PC-3 (cell line): ENCODE measurements around the gene RBM10. TPM values are rescaled to one million over a fixed set of nuclear protein-coding genes. Genes with fewer than 3 reads are reported as not detected.

Experiments used
- ATAC-seq: fragments of 200-7000 bp; cut with Tn5 transposase; 2 replicates; pipeline ENCODE4 v1.9.1; 2020; ENCODE audit warnings: mild to moderate bottlenecking, moderate library complexity
- BruUV-seq: library from RNA; stranded (reverse); fragments of 400-500 nt; replicated peaks from 2 replicates; lab custom pipeline; 2021; lab: Mats Ljungman, UMichigan
- CTCF ChIA-PET: fragments of 300-600 bp; sonication (Branson Sonifier 250); formaldehyde crosslinking; loops from one replicate; lab custom pipeline; 2022; ENCODE audit warnings: antibody characterized with exemption; lab: Charles Lee
- POLR2A ChIA-PET: fragments of 300-600 bp; sonication (Branson Sonifier 250); formaldehyde crosslinking; loops from one replicate; lab custom pipeline; 2022; ENCODE audit warnings: antibody characterized with exemption; ENCODE audit not compliant: unreplicated experiment; lab: Charles Lee
- DNase-seq: peaks from one replicate; pipeline ENCODE4 v3.0.0-alpha.2; 2015
- H2AFZ ChIP-seq: fragments of 300-600 bp; sonication (generic); 2 replicates; pipeline ENCODE4 v1.6.0; 2016; ENCODE audit warnings: antibody characterized with exemption, low read length
- H3F3A ChIP-seq: fragments of 300-600 bp; sonication (generic); one replicate; pipeline ENCODE4 v1.6.0; 2017; ENCODE audit warnings: antibody characterized with exemption, low read length, control low read depth, mild to moderate bottlenecking; ENCODE audit not compliant: unreplicated experiment
- H3K27ac ChIP-seq: fragments of 300-600 bp; sonication (generic); 2 replicates; pipeline ENCODE4 v1.5.1; 2016; ENCODE audit warnings: mild to moderate bottlenecking, low read length
- H3K27me3 ChIP-seq: fragments of 300-600 bp; sonication (generic); 2 replicates; pipeline ENCODE4 v1.6.1; 2016; ENCODE audit warnings: low read length, mixed read lengths
- H3K36me3 ChIP-seq: fragments of 300-600 bp; sonication (generic); 2 replicates; pipeline ENCODE4 v1.6.1; 2016; ENCODE audit warnings: low read depth, mixed run types, low read length, mixed read lengths
- H3K4me1 ChIP-seq: fragments of 300-600 bp; sonication (generic); 2 replicates; pipeline ENCODE4 v1.5.1; 2016; ENCODE audit warnings: low read length; ENCODE audit not compliant: insufficient read depth
- H3K4me2 ChIP-seq: fragments of 300-600 bp; sonication (generic); 2 replicates; pipeline ENCODE4 v1.6.0; 2016; ENCODE audit warnings: low read length
- H3K4me3 ChIP-seq: fragments of 300-600 bp; sonication (generic); 2 replicates; pipeline ENCODE4 v1.5.1; 2016; ENCODE audit warnings: mild to moderate bottlenecking, low read length, mixed read lengths
- H3K79me2 ChIP-seq: fragments of 300-600 bp; sonication (generic); 2 replicates; pipeline ENCODE4 v1.6.1; 2017; ENCODE audit warnings: low read length, mixed read lengths
- H3K9ac ChIP-seq: fragments of 300-600 bp; sonication (generic); 2 replicates; pipeline ENCODE4 v1.6.0; 2016; ENCODE audit warnings: mild to moderate bottlenecking, low read length
- H3K9me2 ChIP-seq: fragments of 300-600 bp; sonication (generic); replicated peaks from 2 replicates; pipeline ENCODE4 v1.6.1; 2016; ENCODE audit warnings: mixed run types, low read length, mixed read lengths
- H3K9me3 ChIP-seq: fragments of 300-600 bp; sonication (generic); 2 replicates; pipeline ENCODE4 v1.6.1; 2016; ENCODE audit warnings: low read length, mixed read lengths
- H4K20me1 ChIP-seq: fragments of 300-600 bp; sonication (generic); 2 replicates; pipeline ENCODE4 v1.6.1; 2016; ENCODE audit warnings: low read length, mixed read lengths
- CTCF ChIP-seq: fragments of 300-600 bp; sonication (generic); conservative IDR thresholded peaks from 2 replicates; pipeline ENCODE4 v1.5.1; 2017; ENCODE audit warnings: antibody characterized with exemption, low read depth, mild to moderate bottlenecking, low read length
- EZH2 ChIP-seq: fragments of 300-600 bp; sonication (generic); IDR thresholded peaks from one replicate; pipeline ENCODE4 v1.6.1; 2017; ENCODE audit warnings: antibody characterized with exemption, mild to moderate bottlenecking, low read length; ENCODE audit not compliant: unreplicated experiment
- EZH2phosphoT487 ChIP-seq: fragments of 300-600 bp; sonication (generic); IDR thresholded peaks from 2 replicates; pipeline ENCODE4 v1.6.1; 2018; ENCODE audit warnings: mild to moderate bottlenecking, antibody characterized with exemption, low read length, borderline replicate concordance
- intact Hi-C: fragments of 100-400 bp; cut with micrococcal nuclease; formaldehyde crosslinking; loops from 2 replicates; pipeline ENCODE4 v1.9.0; 2023
- total RNA-seq: library from RNA; depleted of rRNA; stranded (reverse); fragments of >200 nt; gene quantifications from 2 replicates; pipeline ENCODE4 v1.2.3, GENCODE V29; 2014

The RBM10 gene
- total RNA-seq, 1 experiment from 2014 or later, result 71.5 TPM

GRCh38 chrX:47172549-47172948 lies 27.5 kb downstream of the RBM10 start:
- TF ChIP-seq CTCF (no peak), EZH2phosphoT487 (no peak), EZH2 (no peak)
- Histone ChIP-seq H4K20me1 (no peaks in the 10 kb centered on the region), H3K4me2 (no peak overlapping the region), H3K9me3 (no peaks in the 10 kb centered on the region), H3K79me2 (peaks cover 6% of the 10 kb centered on the region; the same call in 1 of the 2 replicates), H3K4me1 (no peaks in the 10 kb centered on the region), H3F3A (no peaks in the 10 kb centered on the region), H3K4me3 (no peak overlapping the region), H3K27ac (no peak overlapping the region), H3K36me3 (peaks cover 12% of the 10 kb centered on the region; the same call in 1 of the 2 replicates), H3K9me2 (no peaks in the 10 kb centered on the region), H2AFZ (no peak overlapping the region), H3K27me3 (no peaks in the 10 kb centered on the region), H3K9ac (no peak overlapping the region)
- no peak for ATAC-seq
- no peak for DNase-seq
- POLR2A ChIA-PET, result no interaction called here
- intact Hi-C loops, result no loop called here
- CTCF ChIA-PET, result no interaction called here
- BruUV-seq, result no TSS peak

GRCh38 chrX:47172971-47173792 lies 28.2 kb downstream of the RBM10 start:
- DNase-seq (no peak), ATAC-seq (no peak)
- peaks cover 15% of the 10 kb centered on the region; the same call in 1 of the 2 replicates for H3K36me3 ChIP-seq
- H3K4me2 ChIP-seq, result no peak overlapping the region
- ChIA-PET CTCF (no interaction called here), POLR2A (no interaction called here)
- no peak overlapping the region for H3K4me3 ChIP-seq
- no peaks in the 10 kb centered on the region for H3K79me2 ChIP-seq
- H3K9ac ChIP-seq, result no peak overlapping the region
- no peaks in the 10 kb centered on the region for H3F3A ChIP-seq
- no peak overlapping the region for H3K27ac ChIP-seq
- no peaks in the 10 kb centered on the region for H3K27me3 ChIP-seq
- no peaks in the 10 kb centered on the region for H3K4me1 ChIP-seq
- no peaks in the 10 kb centered on the region for H4K20me1 ChIP-seq
- H2AFZ ChIP-seq, result no peak overlapping the region
- no peaks in the 10 kb centered on the region for H3K9me2 ChIP-seq
- TF ChIP-seq CTCF (no peak), EZH2phosphoT487 (no peak), EZH2 (no peak)
- H3K9me3 ChIP-seq, result no peaks in the 10 kb centered on the region
- intact Hi-C loops, result no loop called here
- BruUV-seq, result no TSS peak

- H3K36me3 ChIP-seq, result peaks cover 15% of the 10 kb centered on the region; the same call in 1 of the 2 replicates
- intact Hi-C loops, result no loop called here
- H3K79me2 ChIP-seq, result no peaks in the 10 kb centered on the region
- no peak overlapping the region for H3K4me3 ChIP-seq
- no TSS peak for BruUV-seq
- DNase-seq, result no peak
- POLR2A ChIA-PET, result no interaction called here
- H3K27ac ChIP-seq, result no peak overlapping the region
- CTCF ChIA-PET, result no interaction called here
- H3F3A ChIP-seq, result no peaks in the 10 kb centered on the region
- no peak overlapping the region for H2AFZ ChIP-seq
- no peak overlapping the region for H3K4me2 ChIP-seq
- no peak for TF ChIP-seq EZH2phosphoT487
- no peak for TF ChIP-seq CTCF
- ATAC-seq, result no peak
- H3K9me2 ChIP-seq, result no peaks in the 10 kb centered on the region
- H4K20me1 ChIP-seq, result no peaks in the 10 kb centered on the region
- peaks cover 4% of the 10 kb centered on the region; the same call in 1 of the 2 replicates for H3K4me1 ChIP-seq
- H3K27me3 ChIP-seq, result no peaks in the 10 kb centered on the region
- H3K9ac ChIP-seq, result no peak overlapping the region
- no peaks in the 10 kb centered on the region for H3K9me3 ChIP-seq
Observed at GRCh38 chrX:47174376-47174775, 29.4 kb downstream of the RBM10 start.
